ENCODE results near the gene RAB30. TPM values are rescaled to one million over a fixed set of nuclear protein-coding genes. Genes with fewer than 3 reads are reported as not detected.

Gene RAB30
- total RNA-seq, 1 donor from 2014 or later: 12.5 TPM

- TF ChIP-seq CTCF (IDR thresholded peaks at IDR 0.05): no peak
- Histone ChIP-seq H3K9me3 (no peaks in the 10 kb centered on the region), H3K27ac (no peak overlapping the region), H3K4me1 (no peaks in the 10 kb centered on the region), H3K36me3 (no peaks in the 10 kb centered on the region), H3K4me3 (no peak overlapping the region), H3K27me3 (no peaks in the 10 kb centered on the region)
- DNase-seq (no peak), ATAC-seq (no peak)
- intact Hi-C loops (cut with DNase I): no loop called here
These were observed 134.1 kb downstream of the RAB30 start for GRCh38 chr11:82937554-82937953.

- Histone ChIP-seq H3K9me3 (no peaks in the 10 kb centered on the region), H3K27me3 (no peaks in the 10 kb centered on the region), H3K4me1 (no peaks in the 10 kb centered on the region), H3K4me3 (no peak overlapping the region), H3K36me3 (no peaks in the 10 kb centered on the region), H3K27ac (no peak overlapping the region)
- DNase-seq (no peak), ATAC-seq (no peak)
- intact Hi-C loops (cut with DNase I): no loop called here
- no peak for TF ChIP-seq CTCF (IDR thresholded peaks at IDR 0.05)
These were observed 135.4 kb downstream of the RAB30 start for GRCh38 chr11:82936261-82936660.

DNA sequence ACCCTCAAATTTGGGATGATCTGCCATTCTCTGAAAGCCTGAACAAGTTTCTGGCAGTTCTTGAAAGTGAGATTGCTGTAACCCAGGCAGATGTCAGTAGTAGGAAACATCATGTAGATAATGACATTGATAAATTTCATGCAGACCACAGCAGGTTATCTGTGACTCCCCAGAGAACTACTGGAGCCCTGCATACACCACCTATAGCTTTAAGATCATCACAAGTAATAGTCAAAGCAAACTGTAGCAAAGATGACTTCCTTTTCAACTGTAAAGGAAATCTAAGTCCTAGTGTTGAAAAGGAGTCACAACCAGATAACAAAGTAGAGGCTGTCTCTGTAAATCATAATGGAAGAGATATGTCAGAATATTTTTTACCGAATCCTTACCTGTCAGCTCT lies 139.1 kb downstream of the RAB30 start:
- Histone ChIP-seq H3K27ac (no peak overlapping the region), H3K36me3 (no peaks in the 10 kb centered on the region), H3K4me1 (no peaks in the 10 kb centered on the region), H3K27me3 (no peaks in the 10 kb centered on the region), H3K9me3 (no peaks in the 10 kb centered on the region), H3K4me3 (no peak overlapping the region)
- no peak for DNase-seq
- no peak for TF ChIP-seq CTCF (IDR thresholded peaks at IDR 0.05)
- intact Hi-C loops (cut with DNase I): no loop called here
- ATAC-seq: no peak

DNA sequence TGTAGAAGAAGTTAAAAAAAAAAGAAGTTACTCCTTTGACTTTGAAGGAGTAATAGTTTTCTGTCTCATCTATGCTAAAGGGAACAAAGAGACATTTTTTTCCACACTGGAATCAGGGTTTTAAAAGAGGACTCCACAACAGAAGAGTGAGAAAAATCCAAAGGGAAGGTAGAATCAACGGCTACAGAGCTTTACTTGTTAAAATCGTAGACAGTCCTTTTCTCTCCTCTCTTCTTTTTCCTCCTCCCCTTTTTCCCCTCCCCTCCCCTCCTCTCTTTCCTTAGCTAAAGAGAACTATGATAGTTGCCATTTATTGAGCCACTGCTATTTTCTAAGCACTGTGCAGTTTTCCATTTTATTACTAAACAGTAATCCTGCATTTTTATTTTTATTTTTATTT lies 141.0 kb downstream of the RAB30 start:
- no peak for TF ChIP-seq CTCF (IDR thresholded peaks at IDR 0.05)
- intact Hi-C loops (cut with DNase I): no loop called here

GRCh38 chr11:82930229-82930628 lies 141.5 kb downstream of the RAB30 start:
- intact Hi-C loops (cut with DNase I): no loop called here
- Histone ChIP-seq H3K36me3 (no peaks in the 10 kb centered on the region), H3K27me3 (no peaks in the 10 kb centered on the region), H3K9me3 (no peaks in the 10 kb centered on the region), H3K27ac (no peak overlapping the region), H3K4me1 (no peaks in the 10 kb centered on the region), H3K4me3 (no peak overlapping the region)
- no peak for TF ChIP-seq CTCF (IDR thresholded peaks at IDR 0.05)
- ATAC-seq: no peak
- no peak for DNase-seq

More for the DNA sequence above, 141.0 kb downstream of the RAB30 start:
- H3K36me3 ChIP-seq: no peaks in the 10 kb centered on the region
- no peaks in the 10 kb centered on the region for H3K9me3 ChIP-seq
- ATAC-seq (no peak), DNase-seq (no peak)
- H3K27ac ChIP-seq: no peak overlapping the region
- H3K4me3 ChIP-seq: no peak overlapping the region
- H3K4me1 ChIP-seq: no peaks in the 10 kb centered on the region
- H3K27me3 ChIP-seq: no peaks in the 10 kb centered on the region

- intact Hi-C loops (cut with DNase I): no loop called here
- no peak for TF ChIP-seq CTCF (IDR thresholded peaks at IDR 0.05)
- no peaks in the 10 kb centered on the region for H3K27me3 ChIP-seq
- H3K27ac ChIP-seq: no peak overlapping the region
- no peak for ATAC-seq
- DNase-seq: no peak
- no peaks in the 10 kb centered on the region for H3K9me3 ChIP-seq
- no peaks in the 10 kb centered on the region for H3K36me3 ChIP-seq
- H3K4me1 ChIP-seq: no peaks in the 10 kb centered on the region
- H3K4me3 ChIP-seq: no peak overlapping the region
These were observed 142.6 kb downstream of the RAB30 start for GRCh38 chr11:82929121-82929520.
